HL-60 (cell line): ENCODE data around the gene RBM45.

Experiments
- DNase-seq, 2 experiments: peaks; one replicate each; pipeline ENCODE4 v3.0.0-alpha.2; 2010 to 2020; ENCODE audit warnings: low read depth in 1 of 2, low spot score in 1 of 2
- H3K27ac ChIP-seq: fragments of 250-450 bp; sonication (Bioruptor Pico); replicated peaks from 2 replicates; pipeline ENCODE4 v1.5.1; 2020; ENCODE audit warnings: mild to moderate bottlenecking, moderate library complexity
- H3K27me3 ChIP-seq: fragments of 250-450 bp; sonication (Bioruptor Pico); 2 replicates; pipeline ENCODE4 v1.5.1; 2021; ENCODE audit warnings: mild to moderate bottlenecking, moderate library complexity; ENCODE audit not compliant: insufficient read depth, poor library complexity, severe bottlenecking
- H3K4me3 ChIP-seq: replicated peaks from 2 replicates; pipeline ENCODE4 v1.5.1; 2011; ENCODE audit warnings: mild to moderate bottlenecking, control low read depth, low read length; ENCODE audit not compliant: insufficient read depth
- GABPA ChIP-seq: IDR thresholded peaks from 2 replicates; pipeline ENCODE4 v1.6.1; 2012; ENCODE audit warnings: low read depth
- POLR2AphosphoS5 ChIP-seq: IDR thresholded peaks from 2 replicates; pipeline ENCODE4 v1.6.1; 2012; ENCODE audit warnings: low read depth
- SPI1 ChIP-seq: IDR thresholded peaks from 2 replicates; pipeline ENCODE4 v1.6.1; 2012; ENCODE audit warnings: low read depth, mild to moderate bottlenecking, borderline replicate concordance
- long read RNA-seq: library from polyadenylated mRNA; unstranded; transcript quantifications from one replicate; pipeline ENCODE4 v2.0.0, GENCODE V29; 2020
- TF ChIP-seq, protein P1 (sequence below): IDR thresholded peaks from one replicate; pipeline ENCODE4 v1.5.1; 2011; ENCODE audit warnings: low read length, control low read depth, inconsistent platforms; ENCODE audit not compliant: insufficient read depth
- TF ChIP-seq, protein P2 (sequence below): IDR thresholded peaks from 2 replicates; pipeline ENCODE4 v1.6.1; 2012; ENCODE audit warnings: low read depth; ENCODE audit not compliant: insufficient replicate concordance

RBM45 gene, protein sequence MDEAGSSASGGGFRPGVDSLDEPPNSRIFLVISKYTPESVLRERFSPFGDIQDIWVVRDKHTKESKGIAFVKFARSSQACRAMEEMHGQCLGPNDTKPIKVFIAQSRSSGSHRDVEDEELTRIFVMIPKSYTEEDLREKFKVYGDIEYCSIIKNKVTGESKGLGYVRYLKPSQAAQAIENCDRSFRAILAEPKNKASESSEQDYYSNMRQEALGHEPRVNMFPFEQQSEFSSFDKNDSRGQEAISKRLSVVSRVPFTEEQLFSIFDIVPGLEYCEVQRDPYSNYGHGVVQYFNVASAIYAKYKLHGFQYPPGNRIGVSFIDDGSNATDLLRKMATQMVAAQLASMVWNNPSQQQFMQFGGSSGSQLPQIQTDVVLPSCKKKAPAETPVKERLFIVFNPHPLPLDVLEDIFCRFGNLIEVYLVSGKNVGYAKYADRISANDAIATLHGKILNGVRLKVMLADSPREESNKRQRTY
- long read RNA-seq, transcript RBM45-201 (10 exons, 1,785 nt), result major isoform, 26 of 49 reads
- long read RNA-seq, partial matches to known transcripts, result 7 of 49 reads
- long read RNA-seq, other reads (novel, unspliced or antisense), result 13 of 49 reads

DNA sequence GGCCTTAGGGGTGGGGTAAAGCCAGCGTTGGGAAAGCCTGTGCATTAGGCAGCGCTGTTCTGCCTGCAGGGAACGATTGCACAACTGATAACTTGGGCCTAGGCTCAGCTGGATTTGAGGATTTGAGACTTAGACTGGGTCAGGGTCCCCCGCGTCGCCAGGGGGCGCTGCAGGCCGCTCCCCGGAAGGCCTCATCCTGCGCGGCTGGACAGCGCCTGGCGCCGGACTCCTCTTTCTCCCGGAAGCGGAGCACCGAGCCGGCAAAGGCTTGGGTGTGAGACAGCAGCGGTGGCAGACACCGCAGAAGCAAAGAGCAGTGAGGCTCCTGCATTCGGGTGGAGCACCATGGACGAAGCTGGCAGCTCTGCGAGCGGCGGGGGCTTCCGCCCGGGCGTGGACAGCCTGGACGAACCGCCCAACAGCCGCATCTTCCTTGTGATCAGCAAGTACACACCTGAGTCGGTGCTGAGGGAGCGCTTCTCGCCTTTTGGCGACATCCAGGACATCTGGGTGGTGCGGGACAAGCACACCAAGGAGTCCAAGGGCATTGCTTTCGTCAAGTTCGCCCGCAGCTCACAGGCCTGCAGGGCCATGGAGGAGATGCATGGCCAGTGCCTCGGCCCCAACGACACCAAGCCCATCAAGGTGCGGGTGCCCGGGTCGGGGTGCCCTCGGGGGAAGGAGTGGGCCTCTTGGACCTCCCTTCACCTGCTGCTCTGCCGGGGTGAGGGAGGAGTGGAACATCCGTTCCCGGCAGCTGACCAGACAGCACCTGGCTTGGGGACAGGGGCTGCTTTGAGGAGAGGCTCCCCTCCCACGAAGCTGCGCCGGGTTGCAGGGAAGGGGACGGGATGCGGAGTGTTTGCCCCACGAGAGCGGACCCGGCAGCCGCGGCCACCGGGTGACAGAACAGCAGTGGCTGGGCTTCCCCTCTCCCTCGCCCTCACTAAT, at the start of gene RBM45:
TSS of gene RBM45 (plus strand) at position 236 of the 951 bp plus-strand sequence. CDS start at position 346, 110 bp downstream.
- H3K27me3 ChIP-seq, result no peaks in the 10 kb centered on the region
- peak within 1 kb of the TSS; percentile 72 for H3K4me3 ChIP-seq
- H3K27ac ChIP-seq, result peak within 1 kb of the TSS; percentile 34
- TF ChIP-seq, protein P1, sequence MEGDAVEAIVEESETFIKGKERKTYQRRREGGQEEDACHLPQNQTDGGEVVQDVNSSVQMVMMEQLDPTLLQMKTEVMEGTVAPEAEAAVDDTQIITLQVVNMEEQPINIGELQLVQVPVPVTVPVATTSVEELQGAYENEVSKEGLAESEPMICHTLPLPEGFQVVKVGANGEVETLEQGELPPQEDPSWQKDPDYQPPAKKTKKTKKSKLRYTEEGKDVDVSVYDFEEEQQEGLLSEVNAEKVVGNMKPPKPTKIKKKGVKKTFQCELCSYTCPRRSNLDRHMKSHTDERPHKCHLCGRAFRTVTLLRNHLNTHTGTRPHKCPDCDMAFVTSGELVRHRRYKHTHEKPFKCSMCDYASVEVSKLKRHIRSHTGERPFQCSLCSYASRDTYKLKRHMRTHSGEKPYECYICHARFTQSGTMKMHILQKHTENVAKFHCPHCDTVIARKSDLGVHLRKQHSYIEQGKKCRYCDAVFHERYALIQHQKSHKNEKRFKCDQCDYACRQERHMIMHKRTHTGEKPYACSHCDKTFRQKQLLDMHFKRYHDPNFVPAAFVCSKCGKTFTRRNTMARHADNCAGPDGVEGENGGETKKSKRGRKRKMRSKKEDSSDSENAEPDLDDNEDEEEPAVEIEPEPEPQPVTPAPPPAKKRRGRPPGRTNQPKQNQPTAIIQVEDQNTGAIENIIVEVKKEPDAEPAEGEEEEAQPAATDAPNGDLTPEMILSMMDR, result peak; percentile 88
- TF ChIP-seq, protein P2, sequence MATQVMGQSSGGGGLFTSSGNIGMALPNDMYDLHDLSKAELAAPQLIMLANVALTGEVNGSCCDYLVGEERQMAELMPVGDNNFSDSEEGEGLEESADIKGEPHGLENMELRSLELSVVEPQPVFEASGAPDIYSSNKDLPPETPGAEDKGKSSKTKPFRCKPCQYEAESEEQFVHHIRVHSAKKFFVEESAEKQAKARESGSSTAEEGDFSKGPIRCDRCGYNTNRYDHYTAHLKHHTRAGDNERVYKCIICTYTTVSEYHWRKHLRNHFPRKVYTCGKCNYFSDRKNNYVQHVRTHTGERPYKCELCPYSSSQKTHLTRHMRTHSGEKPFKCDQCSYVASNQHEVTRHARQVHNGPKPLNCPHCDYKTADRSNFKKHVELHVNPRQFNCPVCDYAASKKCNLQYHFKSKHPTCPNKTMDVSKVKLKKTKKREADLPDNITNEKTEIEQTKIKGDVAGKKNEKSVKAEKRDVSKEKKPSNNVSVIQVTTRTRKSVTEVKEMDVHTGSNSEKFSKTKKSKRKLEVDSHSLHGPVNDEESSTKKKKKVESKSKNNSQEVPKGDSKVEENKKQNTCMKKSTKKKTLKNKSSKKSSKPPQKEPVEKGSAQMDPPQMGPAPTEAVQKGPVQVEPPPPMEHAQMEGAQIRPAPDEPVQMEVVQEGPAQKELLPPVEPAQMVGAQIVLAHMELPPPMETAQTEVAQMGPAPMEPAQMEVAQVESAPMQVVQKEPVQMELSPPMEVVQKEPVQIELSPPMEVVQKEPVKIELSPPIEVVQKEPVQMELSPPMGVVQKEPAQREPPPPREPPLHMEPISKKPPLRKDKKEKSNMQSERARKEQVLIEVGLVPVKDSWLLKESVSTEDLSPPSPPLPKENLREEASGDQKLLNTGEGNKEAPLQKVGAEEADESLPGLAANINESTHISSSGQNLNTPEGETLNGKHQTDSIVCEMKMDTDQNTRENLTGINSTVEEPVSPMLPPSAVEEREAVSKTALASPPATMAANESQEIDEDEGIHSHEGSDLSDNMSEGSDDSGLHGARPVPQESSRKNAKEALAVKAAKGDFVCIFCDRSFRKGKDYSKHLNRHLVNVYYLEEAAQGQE, result peak; percentile 91
- TF ChIP-seq GABPA (peak; percentile 75), POLR2AphosphoS5 (peak; percentile 73; the same call in 1 of the 2 replicates), SPI1 (no peak)
- DNase-seq, result peak; percentile 90

DNA sequence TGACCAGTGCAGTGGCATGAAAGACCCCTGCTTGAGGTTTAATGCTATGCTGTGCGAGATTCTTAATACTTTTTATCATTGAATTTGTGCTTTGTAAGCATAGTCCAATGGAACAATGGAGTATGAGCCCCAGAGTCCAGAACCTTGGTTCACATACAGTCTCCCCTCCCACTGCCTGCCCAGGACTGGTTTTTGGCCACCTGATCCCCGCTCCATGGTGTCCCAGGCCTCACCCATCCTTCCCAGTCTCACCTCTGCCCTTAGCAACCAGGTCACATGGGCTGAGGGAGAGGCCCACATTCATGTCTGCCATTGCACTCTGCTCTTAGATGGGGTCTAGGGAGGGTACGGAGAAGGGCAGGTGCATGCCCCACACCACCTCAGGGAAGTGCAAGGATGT, 45.9 kb upstream of the RBM45 start:
- no peak overlapping the region for H3K27ac ChIP-seq
- no peak for TF ChIP-seq SPI1
- TF ChIP-seq POLR2AphosphoS5, result no peak
- TF ChIP-seq, protein P1, result no peak
- no peak for TF ChIP-seq GABPA
- TF ChIP-seq, protein P2, result no peak
- DNase-seq, result no peak
- no peak overlapping the region for H3K4me3 ChIP-seq
- peaks cover 10% of the 10 kb centered on the region for H3K27me3 ChIP-seq

DNA sequence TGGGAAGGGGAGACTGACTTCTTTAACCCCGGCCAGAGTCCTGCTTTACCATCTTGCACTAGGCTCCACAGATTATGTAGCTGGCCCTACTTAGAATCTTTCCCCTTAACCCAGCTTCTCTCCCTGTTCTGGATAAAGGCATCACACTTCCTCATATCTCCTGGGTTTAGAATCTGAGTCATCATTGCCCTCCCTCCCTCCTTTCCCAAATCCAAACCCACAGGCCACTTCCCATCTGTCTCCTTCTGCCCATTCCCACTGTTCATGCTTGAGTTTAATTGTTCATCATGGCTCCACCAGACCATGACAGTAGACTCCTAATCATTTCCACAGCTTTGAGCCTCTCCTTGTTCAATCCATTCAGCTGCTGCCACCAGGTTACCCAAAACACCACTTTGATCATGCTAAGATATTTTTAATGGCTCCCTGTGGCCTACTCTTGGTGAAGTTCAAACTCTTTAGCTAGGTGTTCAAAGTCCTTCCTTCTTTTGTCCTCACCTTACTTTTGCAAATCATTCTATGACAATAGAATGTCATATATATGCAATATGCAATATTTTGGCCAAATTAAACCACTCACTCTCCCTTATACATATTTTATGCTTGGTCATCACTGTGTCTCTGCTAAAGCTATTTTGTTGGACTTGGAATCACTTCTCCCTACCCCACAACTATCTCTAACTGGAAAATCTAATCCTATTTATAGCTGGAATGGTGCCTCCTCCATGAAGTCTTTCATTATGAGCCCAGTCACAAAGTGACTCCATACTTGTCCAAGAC, 45.2 kb upstream of the RBM45 start:
- DNase-seq, result no peak
- H3K27ac ChIP-seq, result no peak overlapping the region

More for the DNA sequence above, 45.2 kb upstream of the RBM45 start:
- TF ChIP-seq, protein P1, result no peak
- peak; percentile 3; the same call in 1 of the 2 replicates for TF ChIP-seq SPI1
- TF ChIP-seq, protein P2, result no peak
- no peak for TF ChIP-seq POLR2AphosphoS5
- TF ChIP-seq GABPA, result no peak
- peaks cover 10% of the 10 kb centered on the region for H3K27me3 ChIP-seq
- no peak overlapping the region for H3K4me3 ChIP-seq
